ENCODE results near the gene ALCAM.

The ALCAM gene

DNA sequence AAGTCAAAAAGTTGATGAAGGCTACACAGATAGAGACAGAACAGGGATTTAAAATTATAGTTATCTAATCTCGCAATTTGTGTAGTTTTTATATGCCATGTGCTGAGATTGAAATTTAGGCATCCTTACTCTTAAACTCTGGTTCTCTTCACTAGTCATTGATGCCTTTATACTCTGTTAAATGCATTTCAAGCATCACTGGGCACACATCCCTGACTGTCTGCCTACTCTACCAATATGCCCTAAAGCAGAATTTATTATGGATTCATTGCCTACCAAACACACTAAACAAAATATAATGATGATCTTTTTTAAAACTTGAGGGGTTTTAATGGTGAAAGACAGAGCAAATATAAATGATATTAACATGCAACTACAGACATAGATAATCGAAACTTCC lies 10.3 kb upstream of the ALCAM start:
- no peak for DNase-seq (ENCODE audit: low spot score)

DNA sequence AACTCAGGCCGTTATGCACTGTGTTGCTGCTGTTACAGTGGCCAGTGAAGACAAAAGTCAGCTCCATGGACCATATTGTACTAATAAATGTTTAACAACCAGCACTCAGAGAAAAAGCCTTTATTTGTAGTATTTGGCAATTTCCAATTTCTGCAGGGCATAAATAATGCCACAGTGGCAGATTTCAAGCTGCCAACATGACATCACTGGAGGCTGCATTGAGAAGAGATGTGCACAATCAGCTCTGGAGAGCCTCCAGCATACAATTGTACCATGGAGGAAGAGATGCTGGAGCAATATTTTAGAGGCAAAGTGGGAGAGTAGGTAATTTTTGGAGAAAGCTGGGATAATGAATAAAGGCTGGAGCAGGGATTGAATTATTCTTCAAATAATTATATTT lies 9.7 kb upstream of the ALCAM start:
- DNase-seq (ENCODE audit: low spot score), result no peak

DNA sequence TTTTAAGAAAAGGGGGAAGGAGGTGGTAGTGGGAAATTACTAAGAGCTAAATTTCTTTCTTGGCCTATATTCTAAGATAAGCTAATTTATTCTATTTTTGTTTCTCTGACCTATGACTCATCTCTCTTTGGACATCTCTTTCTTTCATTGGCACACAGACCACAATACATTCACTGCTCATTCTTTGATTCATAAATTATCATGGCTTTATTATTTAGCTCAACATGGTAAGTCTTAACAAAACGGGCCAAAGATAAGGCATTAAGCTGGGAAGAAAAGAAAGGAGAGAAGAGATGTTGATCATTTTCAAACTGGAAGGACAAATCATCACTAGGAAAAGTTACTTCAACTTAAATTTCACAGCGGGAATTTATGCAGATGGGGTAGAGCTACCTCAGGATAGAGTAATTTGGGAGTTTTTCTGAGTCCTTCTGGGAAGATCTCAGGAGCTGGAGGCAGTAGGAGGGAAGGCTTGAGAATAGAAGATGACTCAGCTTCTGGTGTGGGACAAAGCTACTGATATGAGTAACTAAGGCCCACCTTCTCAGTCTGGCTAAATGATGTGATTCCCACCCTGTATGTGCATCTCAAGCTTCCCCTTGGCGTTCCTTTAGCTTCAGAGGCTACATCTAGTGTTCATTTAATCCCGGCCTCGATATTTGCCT lies 7.5 kb upstream of the ALCAM start:
- DNase-seq (ENCODE audit: low spot score), result no peak

GRCh38 chr3:105360003-105360402 lies 6.7 kb upstream of the ALCAM start:
- DNase-seq (ENCODE audit: low spot score), result no peak

DNA sequence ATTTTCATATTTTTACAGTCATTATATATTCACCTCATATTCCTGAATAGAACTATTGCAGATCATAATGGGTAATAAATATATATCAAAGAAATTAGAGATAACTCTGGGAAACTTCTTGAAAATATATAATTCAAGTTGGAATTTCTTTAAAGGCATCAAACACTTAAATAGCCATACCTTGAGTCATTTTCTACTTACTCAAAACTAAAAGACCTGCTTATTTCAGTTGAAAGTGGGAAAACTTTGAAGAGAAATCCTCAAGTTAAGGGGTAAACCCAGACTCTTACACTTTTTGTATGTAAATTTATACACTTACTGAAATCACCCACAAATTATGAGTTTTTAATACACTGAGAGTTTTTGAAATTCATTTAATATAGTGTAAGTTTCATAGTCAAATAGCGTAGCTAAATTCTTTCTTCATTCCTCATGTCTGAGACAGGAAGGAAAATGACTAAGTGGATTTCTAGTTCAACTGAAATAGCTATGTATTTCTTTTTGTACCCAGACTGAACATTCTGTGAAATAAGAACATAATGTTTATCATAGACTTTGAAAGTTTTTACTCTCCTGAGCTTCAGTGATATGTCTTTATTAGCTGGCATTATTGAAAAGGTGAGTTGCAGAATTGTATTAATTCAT lies 4.6 kb upstream of the ALCAM start:
- DNase-seq (ENCODE audit: low spot score), result no peak

- no peak for DNase-seq (ENCODE audit: low spot score)
Observed at GRCh38 chr3:105364128-105364527, 2.6 kb upstream of the ALCAM start.

GRCh38 chr3:105365081-105365390 lies 1.7 kb upstream of the ALCAM start:
- DNase-seq (ENCODE audit: low spot score), result no peak

DNA sequence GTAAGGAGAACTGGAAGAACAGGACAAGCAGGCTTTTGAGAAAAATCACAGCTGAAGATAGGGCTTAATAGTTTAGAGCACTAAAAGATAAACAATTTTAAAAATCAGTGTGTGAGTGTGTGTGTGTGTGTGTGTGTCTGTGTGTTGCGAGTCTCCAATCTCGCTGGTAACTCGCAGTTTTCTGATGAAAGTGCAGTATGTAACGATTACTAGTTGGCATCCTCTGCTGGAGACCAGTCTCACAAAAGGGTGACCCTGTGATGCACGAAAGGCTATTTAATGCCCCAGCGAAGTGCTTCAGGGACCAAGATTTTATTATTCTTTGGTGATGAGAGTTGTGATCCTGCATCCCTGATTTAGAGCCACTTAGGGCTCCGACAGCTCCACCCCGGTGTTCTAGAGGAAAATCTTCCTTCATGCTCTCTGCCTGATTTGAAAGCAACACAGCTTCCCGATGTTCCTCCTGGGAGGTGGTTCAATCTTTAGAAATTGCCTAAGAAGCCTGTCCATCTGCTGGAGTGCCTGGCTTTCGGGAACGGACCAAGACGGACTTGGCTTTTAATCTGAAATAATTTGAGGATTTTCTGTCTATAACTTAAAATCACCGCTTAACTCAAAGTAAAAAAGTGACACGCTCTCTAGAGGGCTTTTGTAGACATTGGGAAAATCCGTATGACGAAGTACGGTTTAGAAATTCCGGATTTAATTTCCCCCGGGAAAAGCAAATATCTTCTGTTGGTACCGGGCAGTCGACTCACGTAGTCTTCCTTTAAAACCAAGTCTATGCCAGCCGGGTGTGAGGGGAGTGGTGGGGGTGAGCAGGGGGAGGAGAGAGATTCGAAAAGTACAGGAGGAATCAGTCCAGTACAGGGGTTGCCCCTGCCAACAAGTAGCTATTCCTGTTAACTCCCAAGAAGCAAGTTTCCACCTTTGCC lies 1.1 kb upstream of the ALCAM start:
- peak; percentile 16 for DNase-seq (ENCODE audit: low spot score)

- DNase-seq (ENCODE audit: low spot score), result no peak
Observed at GRCh38 chr3:105367063-105367405, 325 bp downstream of the ALCAM start.

DNA sequence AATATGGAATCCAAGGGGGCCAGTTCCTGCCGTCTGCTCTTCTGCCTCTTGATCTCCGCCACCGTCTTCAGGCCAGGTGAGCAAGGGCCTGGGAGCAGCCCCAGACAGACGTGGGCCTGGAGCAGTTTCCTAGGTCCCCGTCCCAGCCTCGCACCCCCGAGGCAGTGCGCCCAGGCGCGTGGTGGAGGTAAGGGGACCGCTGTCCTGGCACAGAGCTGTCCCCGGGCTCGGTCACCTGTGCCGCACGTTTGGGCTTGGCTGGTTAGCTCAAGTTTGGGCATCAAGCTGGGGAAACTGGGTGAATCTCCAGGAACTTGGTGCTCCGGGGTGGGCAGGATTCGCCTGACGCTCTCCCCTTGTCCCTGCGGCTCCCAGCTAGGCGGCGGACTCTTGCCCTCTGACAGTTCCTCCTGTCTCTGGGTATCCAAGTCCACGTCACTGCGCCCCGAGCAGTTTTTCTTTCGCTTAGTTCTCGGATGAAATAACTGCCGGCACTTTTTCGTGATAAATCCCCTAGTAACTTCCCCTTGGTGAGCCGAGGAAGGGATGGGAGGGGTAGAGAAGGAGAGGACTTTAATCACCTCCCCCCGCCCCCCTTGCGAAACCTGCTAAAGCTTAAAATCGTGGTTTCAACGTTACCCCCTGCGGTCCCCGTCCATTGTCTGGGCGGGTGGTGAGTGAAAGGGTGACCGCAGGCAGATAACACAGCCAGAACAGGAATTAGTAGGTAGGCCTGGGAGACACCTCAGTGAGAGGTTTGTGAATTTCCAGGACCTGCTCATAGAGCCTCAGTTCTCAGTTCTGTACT lies 901 bp downstream of the ALCAM start:
- DNase-seq (ENCODE audit: low spot score), result no peak

- DNase-seq (ENCODE audit: low spot score), result no peak
Observed at GRCh38 chr3:105368566-105369499, 2.1 kb downstream of the ALCAM start.

DNA sequence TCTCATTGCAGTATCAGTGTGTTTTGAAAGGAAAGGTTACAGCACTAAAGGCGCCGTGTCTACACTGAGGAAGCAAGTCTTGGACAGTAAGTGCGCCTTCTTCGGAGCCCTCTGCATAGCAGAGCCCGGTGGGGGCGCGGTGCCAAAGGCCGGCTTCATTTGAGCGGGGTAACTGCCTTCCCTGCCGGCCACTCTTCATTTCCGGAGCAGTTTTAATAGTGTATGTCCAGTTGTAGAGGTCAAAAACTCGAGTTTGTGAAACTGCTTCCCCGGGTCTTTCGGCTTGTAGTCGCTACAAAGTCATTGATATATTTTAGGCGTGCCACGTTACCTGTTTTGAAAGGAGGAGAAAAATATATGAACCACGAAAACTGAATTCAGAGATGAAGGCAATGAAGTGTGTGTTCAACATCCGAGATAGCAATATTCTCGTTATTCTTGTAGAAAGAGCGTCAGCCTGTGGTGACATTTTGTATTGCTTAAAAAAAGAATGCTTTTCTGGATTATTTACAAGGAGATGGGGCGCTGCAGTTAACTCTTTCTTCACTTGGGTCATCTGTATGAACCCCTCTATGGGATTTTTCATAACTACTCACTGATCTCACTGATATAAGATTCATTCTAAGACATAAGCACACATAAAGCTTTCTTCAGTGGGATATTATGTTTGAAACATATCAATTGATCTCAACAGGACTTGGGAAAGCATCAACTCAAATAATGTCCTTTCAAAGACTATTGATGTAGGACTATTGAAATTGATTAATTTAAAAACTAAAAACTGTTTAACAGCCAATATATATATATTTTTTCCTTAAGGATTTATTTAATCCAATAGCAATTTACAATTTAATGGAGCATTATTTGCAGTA lies 3.0 kb downstream of the ALCAM start:
- peak; percentile 31 for DNase-seq (ENCODE audit: low spot score)

DNA sequence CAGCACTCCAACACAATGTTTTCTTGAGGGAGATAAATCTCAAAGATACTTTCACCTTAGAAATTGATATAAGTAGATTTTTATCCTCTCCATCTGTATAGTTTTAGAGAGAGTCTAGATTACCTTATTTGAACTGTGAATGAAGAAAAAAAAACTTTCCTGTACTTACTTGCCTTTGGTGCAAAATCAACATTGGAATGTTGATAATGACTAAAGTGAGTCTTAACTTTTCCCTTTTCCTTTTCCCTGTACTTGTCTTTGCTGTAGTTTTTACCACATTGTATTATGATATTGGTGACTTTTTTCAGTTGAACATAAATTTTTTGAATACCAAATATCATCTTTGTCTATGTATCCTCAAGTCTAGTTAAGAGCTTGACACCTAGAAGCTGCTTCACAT lies 6.7 kb downstream of the ALCAM start:
- DNase-seq (ENCODE audit: low spot score), result no peak

- DNase-seq (ENCODE audit: low spot score), result no peak
Observed at GRCh38 chr3:105375750-105376511, 9.2 kb downstream of the ALCAM start.

DNA sequence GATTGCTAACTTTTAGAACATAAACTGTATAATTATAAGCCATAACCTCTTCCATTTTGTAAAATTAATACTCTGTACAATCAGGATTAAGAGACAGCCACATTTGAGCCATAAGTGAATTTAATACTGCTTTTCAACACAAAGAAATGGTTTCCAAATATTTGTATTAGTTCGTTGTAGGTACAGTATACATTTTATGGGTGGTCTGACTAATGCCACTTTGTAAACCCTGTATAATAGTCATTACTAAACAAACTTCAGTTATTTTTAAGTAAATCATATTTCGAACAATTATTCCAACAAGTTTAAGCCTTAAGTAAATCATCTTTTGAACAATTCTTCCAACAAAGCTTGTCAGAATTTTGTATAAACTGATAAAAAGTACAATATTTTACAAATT lies 11.0 kb downstream of the ALCAM start:
- DNase-seq (ENCODE audit: low spot score), result no peak

DNA sequence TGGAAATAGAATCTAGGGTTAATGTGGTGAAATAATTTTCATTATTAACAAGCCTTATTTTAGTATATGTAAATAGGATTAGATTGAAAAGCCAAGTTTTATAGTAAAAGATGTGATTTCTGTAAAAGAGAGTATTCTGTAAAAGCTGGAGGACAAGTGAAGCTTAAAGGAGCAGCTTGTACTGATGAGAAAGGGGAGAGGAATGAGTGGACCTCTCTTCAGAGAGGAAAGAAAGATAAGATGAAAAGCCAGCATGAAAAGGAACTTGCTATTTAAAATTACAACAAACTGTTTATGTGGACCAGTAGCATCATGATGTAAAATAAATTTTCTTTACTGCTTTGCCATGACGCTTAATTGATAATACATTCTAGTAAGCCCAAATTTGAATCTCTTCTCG lies 18.5 kb downstream of the ALCAM start:
- no peak for DNase-seq (ENCODE audit: low spot score)

DNA sequence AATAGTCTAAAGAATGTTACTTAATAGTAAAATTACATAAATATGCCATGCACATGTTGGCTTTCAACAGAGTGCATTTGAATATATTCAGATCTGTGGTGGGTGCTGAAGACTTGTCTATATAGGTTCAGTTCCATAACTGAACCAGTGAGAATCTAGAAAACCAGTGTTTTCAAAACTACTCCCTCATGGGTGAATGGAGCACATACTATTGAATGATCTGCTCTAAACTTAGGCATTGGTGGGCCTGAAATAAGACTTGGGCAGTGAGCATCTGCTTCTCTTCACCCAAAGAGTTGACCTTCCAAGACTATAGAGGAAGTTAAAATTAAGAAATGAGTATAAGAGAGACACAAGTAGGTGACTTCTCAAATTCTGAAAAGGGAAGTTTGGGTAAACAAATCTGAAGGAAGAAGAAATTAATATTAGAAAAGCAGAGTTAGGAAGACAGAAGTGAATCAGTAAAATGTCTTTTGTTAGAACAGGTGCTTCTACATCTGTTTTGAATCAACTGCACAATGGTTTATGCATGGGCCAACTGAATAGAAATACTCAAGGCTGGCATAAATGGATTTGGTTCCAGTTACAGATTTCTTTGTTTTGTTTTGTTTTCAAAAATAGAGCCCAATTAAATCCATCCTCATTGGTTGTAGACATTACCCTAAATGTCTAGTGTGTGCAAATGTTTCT lies 19.3 kb downstream of the ALCAM start:
- DNase-seq (ENCODE audit: low spot score), result no peak

DNA sequence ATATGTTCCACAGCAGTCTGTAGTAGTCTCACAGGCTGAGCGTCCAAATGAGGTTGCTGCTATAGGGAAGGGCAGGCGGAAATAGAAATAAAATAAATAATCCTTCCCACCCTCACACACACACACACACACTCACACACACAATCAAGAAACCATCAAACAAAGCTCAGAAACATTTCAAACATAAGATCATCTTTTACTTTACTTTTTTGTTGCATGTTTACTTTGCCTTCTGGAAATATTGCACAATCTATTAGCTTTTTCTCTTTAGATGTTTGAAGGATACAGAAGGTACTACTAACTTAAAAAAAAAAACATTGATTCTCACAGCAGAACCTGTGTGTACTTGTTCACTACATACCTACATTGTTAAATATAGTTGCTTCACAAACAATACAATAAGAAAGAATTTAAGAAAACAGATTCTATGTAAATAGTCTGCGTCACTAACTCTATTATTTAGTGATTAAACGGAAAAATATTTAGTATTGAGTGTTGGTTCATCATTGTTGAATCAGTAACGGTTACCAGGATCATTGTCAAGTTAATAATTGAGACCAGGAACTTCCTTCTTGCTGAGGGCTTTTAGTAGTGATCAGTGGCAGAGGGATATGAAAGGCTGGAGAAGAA lies 20.5 kb downstream of the ALCAM start:
- DNase-seq (ENCODE audit: low spot score), result no peak

Measured in cerebellar cortex (tissue), 1 donor.